Measurements from ENCODE around the gene ATPAF1.

ATPAF1 gene

GRCh38 chr1:46689897-46690296, 21.7 kb upstream of the ATPAF1 start:
- intact Hi-C loops (cut with micrococcal nuclease), result no loop called here
- H3K36me3 Mint-ChIP-seq (ENCODE audit: low read depth), result peaks cover 94% of the 10 kb centered on the region
- peaks cover 40% of the 10 kb centered on the region for H3K4me1 Mint-ChIP-seq (ENCODE audit: low read depth)
- H3K27ac Mint-ChIP-seq, result no peak overlapping the region
- H3K27me3 Mint-ChIP-seq, result no peaks in the 10 kb centered on the region
- H3K4me3 Mint-ChIP-seq, result no peak overlapping the region
- no peaks in the 10 kb centered on the region for H3K9me3 Mint-ChIP-seq

GRCh38 chr1:46689356-46689755, 21.2 kb upstream of the ATPAF1 start:
- peaks cover 40% of the 10 kb centered on the region for H3K4me1 Mint-ChIP-seq (ENCODE audit: low read depth)
- no peak overlapping the region for H3K4me3 Mint-ChIP-seq
- peaks cover 94% of the 10 kb centered on the region for H3K36me3 Mint-ChIP-seq (ENCODE audit: low read depth)
- no peaks in the 10 kb centered on the region for H3K9me3 Mint-ChIP-seq
- intact Hi-C loops (cut with micrococcal nuclease), result no loop called here
- H3K27me3 Mint-ChIP-seq, result no peaks in the 10 kb centered on the region
- no peak overlapping the region for H3K27ac Mint-ChIP-seq

GRCh38 chr1:46687921-46688509, 19.9 kb upstream of the ATPAF1 start:
- no peaks in the 10 kb centered on the region for H3K27me3 Mint-ChIP-seq
- H3K4me3 Mint-ChIP-seq, result no peak overlapping the region
- intact Hi-C loops (cut with micrococcal nuclease), result no loop called here
- H3K4me1 Mint-ChIP-seq (ENCODE audit: low read depth), result peaks cover 40% of the 10 kb centered on the region
- H3K27ac Mint-ChIP-seq, result no peak overlapping the region
- no peaks in the 10 kb centered on the region for H3K9me3 Mint-ChIP-seq
- H3K36me3 Mint-ChIP-seq (ENCODE audit: low read depth), result peaks cover 97% of the 10 kb centered on the region

- H3K27ac Mint-ChIP-seq, result no peak overlapping the region
- H3K9me3 Mint-ChIP-seq, result no peaks in the 10 kb centered on the region
- H3K4me3 Mint-ChIP-seq, result no peak overlapping the region
- intact Hi-C loops (cut with micrococcal nuclease), result no loop called here
- H3K4me1 Mint-ChIP-seq (ENCODE audit: low read depth), result peaks cover 40% of the 10 kb centered on the region
- H3K27me3 Mint-ChIP-seq, result no peaks in the 10 kb centered on the region
- H3K36me3 Mint-ChIP-seq (ENCODE audit: low read depth), result peaks cover 99% of the 10 kb centered on the region
Measured at GRCh38 chr1:46687093-46687659, 19.0 kb upstream of the ATPAF1 start.

GRCh38 chr1:46686255-46686654, 18.1 kb upstream of the ATPAF1 start:
- Mint-ChIP-seq H3K36me3 (ENCODE audit: low read depth) (peaks cover 99% of the 10 kb centered on the region), H3K27me3 (no peaks in the 10 kb centered on the region), H3K4me3 (no peak overlapping the region), H3K4me1 (ENCODE audit: low read depth) (peaks cover 36% of the 10 kb centered on the region), H3K27ac (no peak overlapping the region), H3K9me3 (no peaks in the 10 kb centered on the region)
- intact Hi-C loops (cut with micrococcal nuclease), result no loop called here

- Mint-ChIP-seq H3K4me3 (no peak overlapping the region), H3K36me3 (ENCODE audit: low read depth) (peaks cover 100% of the 10 kb centered on the region), H3K27me3 (no peaks in the 10 kb centered on the region), H3K9me3 (no peaks in the 10 kb centered on the region), H3K27ac (no peak overlapping the region), H3K4me1 (ENCODE audit: low read depth) (peaks cover 23% of the 10 kb centered on the region)
- intact Hi-C loops (cut with micrococcal nuclease), result no loop called here
Measured at GRCh38 chr1:46684670-46685069, 16.5 kb upstream of the ATPAF1 start.

GRCh38 chr1:46682064-46682463, 13.9 kb upstream of the ATPAF1 start:
- Mint-ChIP-seq H3K4me3 (no peak overlapping the region), H3K27ac (no peak overlapping the region), H3K36me3 (ENCODE audit: low read depth) (peaks cover 98% of the 10 kb centered on the region), H3K9me3 (no peaks in the 10 kb centered on the region), H3K27me3 (no peaks in the 10 kb centered on the region), H3K4me1 (ENCODE audit: low read depth) (peaks cover 6% of the 10 kb centered on the region)
- intact Hi-C loops (cut with micrococcal nuclease), result no loop called here

- no peak overlapping the region for H3K27ac Mint-ChIP-seq
- no peak overlapping the region for H3K4me3 Mint-ChIP-seq
Measured at GRCh38 chr1:46681333-46682034, 13.3 kb upstream of the ATPAF1 start.

GRCh38 chr1:46679789-46680573, 11.8 kb upstream of the ATPAF1 start:
- intact Hi-C loops (cut with micrococcal nuclease), result no loop called here
- no peaks in the 10 kb centered on the region for H3K9me3 Mint-ChIP-seq

More at GRCh38 chr1:46681333-46682034, 13.3 kb upstream of the ATPAF1 start:
- no peaks in the 10 kb centered on the region for H3K27me3 Mint-ChIP-seq
- intact Hi-C loops (cut with micrococcal nuclease), result no loop called here
- H3K36me3 Mint-ChIP-seq (ENCODE audit: low read depth), result peaks cover 98% of the 10 kb centered on the region
- peaks cover 1% of the 10 kb centered on the region for H3K4me1 Mint-ChIP-seq (ENCODE audit: low read depth)
- no peaks in the 10 kb centered on the region for H3K9me3 Mint-ChIP-seq

GRCh38 chr1:46677339-46677738, 9.2 kb upstream of the ATPAF1 start:
- H3K4me1 Mint-ChIP-seq (ENCODE audit: low read depth), result no peaks in the 10 kb centered on the region
- H3K4me3 Mint-ChIP-seq, result no peak overlapping the region
- no peaks in the 10 kb centered on the region for H3K27me3 Mint-ChIP-seq
- intact Hi-C loops (cut with micrococcal nuclease), result no loop called here
- no peaks in the 10 kb centered on the region for H3K9me3 Mint-ChIP-seq
- peaks cover 98% of the 10 kb centered on the region for H3K36me3 Mint-ChIP-seq (ENCODE audit: low read depth)
- H3K27ac Mint-ChIP-seq, result no peak overlapping the region

More at GRCh38 chr1:46679789-46680573, 11.8 kb upstream of the ATPAF1 start:
- H3K4me1 Mint-ChIP-seq (ENCODE audit: low read depth), result no peaks in the 10 kb centered on the region
- H3K27me3 Mint-ChIP-seq, result no peaks in the 10 kb centered on the region
- peaks cover 98% of the 10 kb centered on the region for H3K36me3 Mint-ChIP-seq (ENCODE audit: low read depth)
- no peak overlapping the region for H3K27ac Mint-ChIP-seq
- H3K4me3 Mint-ChIP-seq, result no peak overlapping the region

GRCh38 chr1:46676531-46676930, 8.4 kb upstream of the ATPAF1 start:
- Mint-ChIP-seq H3K9me3 (no peaks in the 10 kb centered on the region), H3K27me3 (no peaks in the 10 kb centered on the region), H3K4me1 (ENCODE audit: low read depth) (no peaks in the 10 kb centered on the region), H3K36me3 (ENCODE audit: low read depth) (peaks cover 92% of the 10 kb centered on the region), H3K27ac (no peak overlapping the region), H3K4me3 (no peak overlapping the region)
- intact Hi-C loops (cut with micrococcal nuclease), result no loop called here

GRCh38 chr1:46675549-46676314, 7.6 kb upstream of the ATPAF1 start:
- Mint-ChIP-seq H3K36me3 (ENCODE audit: low read depth) (peaks cover 84% of the 10 kb centered on the region), H3K27ac (no peak overlapping the region), H3K4me3 (no peak overlapping the region), H3K4me1 (ENCODE audit: low read depth) (no peaks in the 10 kb centered on the region), H3K9me3 (no peaks in the 10 kb centered on the region), H3K27me3 (no peaks in the 10 kb centered on the region)
- intact Hi-C loops (cut with micrococcal nuclease), result no loop called here

GRCh38 chr1:46673749-46674182, 5.6 kb upstream of the ATPAF1 start:
- peaks cover 66% of the 10 kb centered on the region for H3K36me3 Mint-ChIP-seq (ENCODE audit: low read depth)
- no peak overlapping the region for H3K27ac Mint-ChIP-seq
- no peak overlapping the region for H3K4me3 Mint-ChIP-seq
- H3K4me1 Mint-ChIP-seq (ENCODE audit: low read depth), result no peaks in the 10 kb centered on the region
- H3K27me3 Mint-ChIP-seq, result no peaks in the 10 kb centered on the region
- intact Hi-C loops (cut with micrococcal nuclease), result no loop called here
- H3K9me3 Mint-ChIP-seq, result no peaks in the 10 kb centered on the region

All from dendritic cell treated with granulocyte-macrophage colony-stimulating factor and Interleukin-4, amounts not matched to agents 40 ng/mL and 50 ng/mL, for 4 days (primary cell).